ENCODE measurements around the gene PTTG1IP.

PTTG1IP gene

GRCh38 chr21:44878053-44878982 lies 4.8 kb upstream of the PTTG1IP start:
- H3K4me3 ChIP-seq (ENCODE audit: low read length): no peak overlapping the region
- DNase-seq (ENCODE audit: low read depth): no peak
- TF ChIP-seq, protein P1, sequence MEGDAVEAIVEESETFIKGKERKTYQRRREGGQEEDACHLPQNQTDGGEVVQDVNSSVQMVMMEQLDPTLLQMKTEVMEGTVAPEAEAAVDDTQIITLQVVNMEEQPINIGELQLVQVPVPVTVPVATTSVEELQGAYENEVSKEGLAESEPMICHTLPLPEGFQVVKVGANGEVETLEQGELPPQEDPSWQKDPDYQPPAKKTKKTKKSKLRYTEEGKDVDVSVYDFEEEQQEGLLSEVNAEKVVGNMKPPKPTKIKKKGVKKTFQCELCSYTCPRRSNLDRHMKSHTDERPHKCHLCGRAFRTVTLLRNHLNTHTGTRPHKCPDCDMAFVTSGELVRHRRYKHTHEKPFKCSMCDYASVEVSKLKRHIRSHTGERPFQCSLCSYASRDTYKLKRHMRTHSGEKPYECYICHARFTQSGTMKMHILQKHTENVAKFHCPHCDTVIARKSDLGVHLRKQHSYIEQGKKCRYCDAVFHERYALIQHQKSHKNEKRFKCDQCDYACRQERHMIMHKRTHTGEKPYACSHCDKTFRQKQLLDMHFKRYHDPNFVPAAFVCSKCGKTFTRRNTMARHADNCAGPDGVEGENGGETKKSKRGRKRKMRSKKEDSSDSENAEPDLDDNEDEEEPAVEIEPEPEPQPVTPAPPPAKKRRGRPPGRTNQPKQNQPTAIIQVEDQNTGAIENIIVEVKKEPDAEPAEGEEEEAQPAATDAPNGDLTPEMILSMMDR (conservative IDR thresholded peaks at IDR 0.05; ENCODE audit: low read depth, low read length): no peak

DNA sequence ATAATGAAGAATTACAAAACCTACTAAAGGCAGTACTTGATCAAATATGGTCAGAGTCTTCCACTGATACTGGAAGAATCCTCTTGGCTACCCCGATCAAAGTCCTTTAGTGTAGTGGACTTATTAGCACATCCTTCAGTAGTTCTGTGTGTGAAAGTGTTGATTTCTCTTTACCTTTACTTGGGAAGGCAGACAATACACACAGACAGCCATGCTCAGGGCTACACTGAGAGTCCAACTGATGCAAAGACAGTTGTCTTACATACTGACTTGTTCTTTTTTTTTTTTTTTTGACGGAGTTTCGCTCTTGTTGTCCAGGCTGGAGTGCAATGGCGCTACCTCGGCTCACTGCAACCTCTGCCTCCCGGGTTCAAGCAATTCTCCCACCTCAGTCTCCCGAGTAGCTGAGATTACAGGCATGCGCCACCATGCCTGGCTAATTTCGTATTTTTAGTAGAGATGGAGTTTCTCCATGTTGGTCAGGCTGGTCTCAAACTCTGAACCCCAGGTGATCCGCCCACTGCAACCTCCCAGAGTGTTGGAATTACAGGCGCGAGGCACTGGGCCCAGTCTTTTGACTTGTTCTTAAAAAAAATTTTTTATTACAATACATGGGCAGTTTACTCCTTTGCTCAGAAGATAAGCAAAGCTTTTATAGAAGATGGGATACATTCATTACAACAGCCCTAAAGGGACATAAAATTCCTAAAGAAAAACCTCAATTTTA lies 3.5 kb upstream of the PTTG1IP start:
- no peak overlapping the region for H3K4me3 ChIP-seq (ENCODE audit: low read length)
- no peak for DNase-seq (ENCODE audit: low read depth)
- TF ChIP-seq, protein P1 (conservative IDR thresholded peaks at IDR 0.05; ENCODE audit: low read depth, low read length): no peak

DNA sequence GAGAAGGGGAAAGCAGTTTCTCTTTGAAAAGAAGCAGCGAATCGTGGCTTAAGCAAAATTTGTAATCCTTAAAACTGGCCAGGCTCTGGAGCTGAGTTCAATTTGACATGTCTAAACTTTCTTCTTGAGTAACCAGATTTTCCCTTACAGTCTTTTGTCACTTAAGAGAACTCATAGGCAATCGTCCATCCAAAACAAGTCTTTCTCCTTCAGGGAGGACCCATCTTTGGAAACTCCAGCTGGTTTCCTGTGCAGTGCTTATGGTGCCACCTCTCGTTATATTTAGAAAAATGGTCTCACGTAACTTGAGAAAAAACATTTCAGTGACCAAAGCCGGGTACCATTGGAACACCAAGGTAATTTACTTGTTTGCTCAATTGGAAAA lies 1.8 kb upstream of the PTTG1IP start:
- no peak for DNase-seq (ENCODE audit: low read depth)
- TF ChIP-seq, protein P1 (conservative IDR thresholded peaks at IDR 0.05; ENCODE audit: low read depth, low read length): peak; percentile 5
- H3K4me3 ChIP-seq (ENCODE audit: low read length): peak overlapping the region; percentile 51

- TF ChIP-seq, protein P1 (conservative IDR thresholded peaks at IDR 0.05; ENCODE audit: low read depth, low read length): no peak
- DNase-seq (ENCODE audit: low read depth): no peak
- peak overlapping the region; percentile 51 for H3K4me3 ChIP-seq (ENCODE audit: low read length)
Measured at GRCh38 chr21:44874497-44875315, 1.2 kb upstream of the PTTG1IP start.

- TF ChIP-seq, protein P1 (conservative IDR thresholded peaks at IDR 0.05; ENCODE audit: low read depth, low read length): no peak
- H3K4me3 ChIP-seq (ENCODE audit: low read length): peak overlapping the region; percentile 51
- no peak for DNase-seq (ENCODE audit: low read depth)
Measured at GRCh38 chr21:44874240-44874496, 678 bp upstream of the PTTG1IP start.

GRCh38 chr21:44872649-44873355 lies 688 bp downstream of the PTTG1IP start:
- DNase-seq (ENCODE audit: low read depth): no peak
- TF ChIP-seq, protein P1 (conservative IDR thresholded peaks at IDR 0.05; ENCODE audit: low read depth, low read length): no peak
- peak overlapping the region; percentile 74 for H3K4me3 ChIP-seq (ENCODE audit: low read length)
